ENCODE results near the gene PKIB. TPM values are rescaled to one million over a fixed set of nuclear protein-coding genes. Genes with fewer than 3 reads are reported as not detected.

Gene PKIB
- total and polyA plus RNA-seq, 2 donors (not counting 3 experiments of a cell fraction or from before 2014, with no cell fraction given): not detected

DNA sequence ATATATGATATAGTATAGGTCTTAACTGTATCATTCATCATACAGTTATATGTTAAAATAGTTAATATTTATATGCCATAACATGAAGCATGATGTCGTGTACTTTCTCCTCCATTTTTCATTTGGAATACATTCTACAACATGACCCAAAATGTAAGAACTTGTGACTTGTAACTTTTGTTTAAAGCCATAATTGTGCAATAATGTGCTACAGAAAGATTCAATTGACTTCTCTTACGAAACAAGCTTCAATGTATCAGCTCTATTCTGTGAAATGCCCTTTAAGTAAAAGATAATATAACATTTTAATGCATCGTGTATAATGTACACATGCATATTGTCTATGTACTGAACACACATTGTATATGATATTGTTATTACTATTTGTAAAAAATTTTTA is 92.6 kb downstream of the PKIB start:
- TF ChIP-seq MYC (IDR thresholded peaks at IDR 0.05; ENCODE audit: low read depth, low read length): no peak
- TF ChIP-seq EZH2 (IDR thresholded peaks at IDR 0.05; ENCODE audit: borderline replicate concordance, low read depth, low read length, severe bottlenecking): no peak
- no peak for TF ChIP-seq FOS (IDR thresholded peaks at IDR 0.05; ENCODE audit: borderline replicate concordance, insufficient read depth, low read length)
- no peak for TF ChIP-seq POLR2A (IDR thresholded peaks at IDR 0.05; ENCODE audit: low read depth, low read length)
- no peak for FAIRE-seq
- H3K9ac ChIP-seq (replicated peaks; ENCODE audit: extremely low read depth, insufficient read depth, low read length): no peak overlapping the region
- BruUV-seq (replicated peaks): no TSS peak
- H3K36me3 ChIP-seq (ENCODE audit: control insufficient read depth in 2 of 2, extremely low read depth in 1 of 2, insufficient read depth in 2 of 2, low read length in 2 of 2): no peaks in the 10 kb centered on the region
- H3K4me1 ChIP-seq (ENCODE audit: control insufficient read depth, extremely low read depth, insufficient read depth, low read length): no peaks in the 10 kb centered on the region
- H3K27ac ChIP-seq (ENCODE audit: insufficient read depth, low read depth, low read length): no peak overlapping the region
- H4K20me1 ChIP-seq (replicated peaks; ENCODE audit: control insufficient read depth, extremely low read depth, insufficient read depth, low read length): no peaks in the 10 kb centered on the region
- intact Hi-C loops (cut with micrococcal nuclease): no loop called here
- dilution Hi-C loops (cut with MboI; ENCODE audit: extremely low pct_ligation_motif_present, low sequenced_read_pairs): no loop called here
- no peak overlapping the region for H2AFZ ChIP-seq (ENCODE audit: low read depth, low read length)
- no peaks in the 10 kb centered on the region for H3K9me1 ChIP-seq (replicated peaks; ENCODE audit: control insufficient read depth, extremely low read depth, insufficient read depth, low read length)
- no peaks in the 10 kb centered on the region for H3K27me3 ChIP-seq (ENCODE audit: control insufficient read depth in 2 of 2, insufficient read depth in 2 of 2, low read length in 2 of 2)
- H3K79me2 ChIP-seq (ENCODE audit: control insufficient read depth, insufficient read depth, low read length): no peaks in the 10 kb centered on the region
- POLR2A ChIA-PET: no interaction called here
- CTCF ChIA-PET: interaction anchor here (1.7 kb wide), 1 partner anchor 10 kb away, joined by 7 read pairs; no protein-coding TSS in a partner anchor
- H3K9me3 ChIP-seq (replicated peaks; ENCODE audit: control insufficient read depth, insufficient read depth, low read length): no peaks in the 10 kb centered on the region
- DNase-seq (ENCODE audit: low read depth, low spot score): no peak
- no peak overlapping the region for H3K4me2 ChIP-seq (ENCODE audit: insufficient read depth, low read length)
- H3K4me3 ChIP-seq (replicated peaks in 1 of 3; ENCODE audit: insufficient read depth in 1 of 3, low read depth in 1 of 3, low read length in 3 of 3): no peak overlapping the region

DNA sequence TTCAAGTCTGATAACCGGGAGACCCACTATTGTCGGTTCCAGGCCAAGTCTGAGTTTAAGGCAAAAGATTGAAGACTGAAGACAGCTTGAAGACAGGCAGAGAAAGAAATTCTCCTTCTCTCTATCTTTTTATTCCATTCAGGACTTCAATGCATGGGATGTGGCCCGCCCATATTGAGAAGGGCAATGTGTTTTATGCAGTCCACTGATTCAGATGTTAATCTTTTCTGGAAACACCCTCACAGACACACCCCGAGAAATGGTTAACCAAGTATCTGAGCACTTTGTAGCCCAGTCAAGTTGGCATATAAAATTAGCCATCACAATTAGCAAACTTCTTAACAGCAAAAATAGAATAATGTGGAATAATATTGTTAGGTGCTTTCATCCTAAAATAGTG is 93.9 kb downstream of the PKIB start:
- Histone ChIP-seq H2AFZ (ENCODE audit: low read depth, low read length) (no peak overlapping the region), H3K4me2 (ENCODE audit: insufficient read depth, low read length) (no peak overlapping the region), H3K27ac (ENCODE audit: insufficient read depth, low read depth, low read length) (no peak overlapping the region), H3K27me3 (ENCODE audit: control insufficient read depth in 2 of 2, insufficient read depth in 2 of 2, low read length in 2 of 2) (no peaks in the 10 kb centered on the region), H3K79me2 (ENCODE audit: control insufficient read depth, insufficient read depth, low read length) (no peaks in the 10 kb centered on the region), H3K9ac (replicated peaks; ENCODE audit: extremely low read depth, insufficient read depth, low read length) (no peak overlapping the region), H3K4me3 (replicated peaks in 1 of 3; ENCODE audit: insufficient read depth in 1 of 3, low read depth in 1 of 3, low read length in 3 of 3) (no peak overlapping the region), H3K9me3 (replicated peaks; ENCODE audit: control insufficient read depth, insufficient read depth, low read length) (no peaks in the 10 kb centered on the region), H3K36me3 (ENCODE audit: control insufficient read depth in 2 of 2, extremely low read depth in 1 of 2, insufficient read depth in 2 of 2, low read length in 2 of 2) (no peaks in the 10 kb centered on the region), H3K9me1 (replicated peaks; ENCODE audit: control insufficient read depth, extremely low read depth, insufficient read depth, low read length) (no peaks in the 10 kb centered on the region), H3K4me1 (ENCODE audit: control insufficient read depth, extremely low read depth, insufficient read depth, low read length) (no peaks in the 10 kb centered on the region), H4K20me1 (replicated peaks; ENCODE audit: control insufficient read depth, extremely low read depth, insufficient read depth, low read length) (no peaks in the 10 kb centered on the region)
- CTCF ChIA-PET: interaction anchor here (0.7 to 1.7 kb wide), 2 partner anchors 8 to 1011 kb away, joined by 3 to 7 read pairs; no protein-coding TSS in a partner anchor
- FAIRE-seq: no peak
- intact Hi-C loops (cut with micrococcal nuclease): no loop called here
- no TSS peak for BruUV-seq (replicated peaks)
- dilution Hi-C loops (cut with MboI; ENCODE audit: extremely low pct_ligation_motif_present, low sequenced_read_pairs): no loop called here
- no peak for DNase-seq (ENCODE audit: low read depth, low spot score)
- TF ChIP-seq MYC (IDR thresholded peaks at IDR 0.05; ENCODE audit: low read depth, low read length) (no peak), GATA2 (IDR thresholded peaks at IDR 0.05; ENCODE audit: insufficient read depth, insufficient read length, low read depth, low read length) (no peak), POLR2A (IDR thresholded peaks at IDR 0.05; ENCODE audit: low read depth, low read length) (no peak), EZH2 (IDR thresholded peaks at IDR 0.05; ENCODE audit: borderline replicate concordance, low read depth, low read length, severe bottlenecking) (no peak), FOS (IDR thresholded peaks at IDR 0.05; ENCODE audit: borderline replicate concordance, insufficient read depth, low read length) (no peak), JUN (IDR thresholded peaks at IDR 0.05; ENCODE audit: borderline replicate concordance, insufficient read depth, insufficient read length, low read depth) (no peak)
- TF ChIP-seq, protein P1, sequence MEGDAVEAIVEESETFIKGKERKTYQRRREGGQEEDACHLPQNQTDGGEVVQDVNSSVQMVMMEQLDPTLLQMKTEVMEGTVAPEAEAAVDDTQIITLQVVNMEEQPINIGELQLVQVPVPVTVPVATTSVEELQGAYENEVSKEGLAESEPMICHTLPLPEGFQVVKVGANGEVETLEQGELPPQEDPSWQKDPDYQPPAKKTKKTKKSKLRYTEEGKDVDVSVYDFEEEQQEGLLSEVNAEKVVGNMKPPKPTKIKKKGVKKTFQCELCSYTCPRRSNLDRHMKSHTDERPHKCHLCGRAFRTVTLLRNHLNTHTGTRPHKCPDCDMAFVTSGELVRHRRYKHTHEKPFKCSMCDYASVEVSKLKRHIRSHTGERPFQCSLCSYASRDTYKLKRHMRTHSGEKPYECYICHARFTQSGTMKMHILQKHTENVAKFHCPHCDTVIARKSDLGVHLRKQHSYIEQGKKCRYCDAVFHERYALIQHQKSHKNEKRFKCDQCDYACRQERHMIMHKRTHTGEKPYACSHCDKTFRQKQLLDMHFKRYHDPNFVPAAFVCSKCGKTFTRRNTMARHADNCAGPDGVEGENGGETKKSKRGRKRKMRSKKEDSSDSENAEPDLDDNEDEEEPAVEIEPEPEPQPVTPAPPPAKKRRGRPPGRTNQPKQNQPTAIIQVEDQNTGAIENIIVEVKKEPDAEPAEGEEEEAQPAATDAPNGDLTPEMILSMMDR (IDR thresholded peaks at IDR 0.05; ENCODE audit: extremely low read depth in 1 of 2, insufficient read depth in 1 of 2, low read depth in 1 of 2, low read length in 2 of 2): no peak
- TF ChIP-seq, protein P2, sequence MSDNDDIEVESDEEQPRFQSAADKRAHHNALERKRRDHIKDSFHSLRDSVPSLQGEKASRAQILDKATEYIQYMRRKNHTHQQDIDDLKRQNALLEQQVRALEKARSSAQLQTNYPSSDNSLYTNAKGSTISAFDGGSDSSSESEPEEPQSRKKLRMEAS (IDR thresholded peaks at IDR 0.05; ENCODE audit: insufficient read depth, insufficient read length): no peak
- POLR2A ChIA-PET: no interaction called here

Measured in endothelial cell of umbilical vein (primary cell).